A549 (cell line): ENCODE results near the gene ANKRD13D.

ENCODE experiments used
- CBX8 ChIP-seq: fragments of 200-600 bp; sonication (generic); IDR thresholded peaks from 2 replicates; pipeline ENCODE4 v1.6.1; 2016
- CHD2 ChIP-seq: fragments of 150-350 bp; IDR thresholded peaks from 2 replicates; pipeline ENCODE4 v1.6.1; 2014; ENCODE audit warnings: low read length; ENCODE audit not compliant: partially characterized antibody
- CTCF ChIP-seq: fragments of >200 bp; sonication (Bioruptor Twin); formaldehyde crosslinking; IDR thresholded peaks from 3 replicates; pipeline ENCODE4 v1.5.1; 2016
- FOSL2 ChIP-seq, 2 experiments: fragments of 450-650 bp in 1 of 2; fragments of >200 bp in 1 of 2; sonication (Bioruptor Twin) in 1 of 2; formaldehyde crosslinking; IDR thresholded peaks; 2 replicates each; pipeline versions ENCODE4 v1.5.0 to v1.6.1; 2016 to 2020; ENCODE audit warnings: mild to moderate bottlenecking in 1 of 2, moderate library complexity in 1 of 2
- JUN ChIP-seq, 2 experiments: fragments of >200 bp; sonication (Bioruptor Twin); formaldehyde crosslinking; IDR thresholded peaks; 2 replicates in 1 of 2; 3 replicates in 1 of 2; pipeline ENCODE4 v1.6.1; 2016 to 2017
- MAX ChIP-seq: IDR thresholded peaks from 2 replicates; pipeline ENCODE4 v1.6.1; 2012
- MAZ ChIP-seq: fragments of 150-350 bp; IDR thresholded peaks from 2 replicates; pipeline ENCODE4 v1.6.1; 2014; ENCODE audit warnings: antibody characterized with exemption, low read depth, low read length, borderline replicate concordance
- MYC ChIP-seq: IDR thresholded peaks from 2 replicates; pipeline ENCODE4 v1.6.1; 2012; ENCODE audit warnings: mild to moderate bottlenecking, inconsistent platforms, low read length, improper control_type of control experiment, borderline replicate concordance
- POLR2A ChIP-seq: IDR thresholded peaks from 2 replicates; pipeline ENCODE4 v1.6.1; 2012; ENCODE audit warnings: mild to moderate bottlenecking, low read length
- RAD21 ChIP-seq, 2 experiments: fragments of >200 bp in 1 of 2; sonication (Bioruptor Twin) in 1 of 2; formaldehyde crosslinking in 1 of 2; IDR thresholded peaks in 1 of 2; conservative IDR thresholded peaks in 1 of 2; 2 replicates in 1 of 2; 3 replicates in 1 of 2; pipeline ENCODE4 v1.6.1; 2012 to 2018; ENCODE audit warnings: inconsistent platforms in 1 of 2
- RNF2 ChIP-seq: fragments of 200-600 bp; sonication (generic); IDR thresholded peaks from 2 replicates; pipeline ENCODE4 v1.6.1; 2016; ENCODE audit warnings: low read depth, mild to moderate bottlenecking, antibody characterized with exemption, moderate library complexity, borderline replicate concordance
- TF ChIP-seq, protein P1 (sequence below): IDR thresholded peaks from 2 replicates; pipeline ENCODE4 v1.6.1; 2012
- TF ChIP-seq, protein P2 (sequence below): fragments of 450-650 bp; IDR thresholded peaks from 2 replicates; pipeline ENCODE4 v1.6.1; 2014; ENCODE audit warnings: antibody characterized with exemption
- TF ChIP-seq, protein P3 (sequence below): fragments of 150-350 bp; IDR thresholded peaks from 2 replicates; pipeline ENCODE4 v1.6.1; 2014; ENCODE audit warnings: low read depth, mild to moderate bottlenecking, low read length

GRCh38 chr11:67271541-67272284 lies 17.4 kb upstream of the ANKRD13D start:
- TF ChIP-seq CTCF (no peak), CHD2 (no peak), MYC (no peak), CBX8 (no peak), MAZ (no peak), POLR2A (no peak), JUN (IDR thresholded peaks at IDR 0.05) (no peak), MAX (no peak), RNF2 (no peak), FOSL2 (IDR thresholded peaks at IDR 0.05) (no peak), FOSL2 (CRISPR knock-in tag; IDR thresholded peaks at IDR 0.05) (no peak), RAD21 (conservative IDR thresholded peaks at IDR 0.05 in 1 of 2, IDR thresholded peaks at IDR 0.05 in 1 of 2) (no peak)
- TF ChIP-seq, protein P1, sequence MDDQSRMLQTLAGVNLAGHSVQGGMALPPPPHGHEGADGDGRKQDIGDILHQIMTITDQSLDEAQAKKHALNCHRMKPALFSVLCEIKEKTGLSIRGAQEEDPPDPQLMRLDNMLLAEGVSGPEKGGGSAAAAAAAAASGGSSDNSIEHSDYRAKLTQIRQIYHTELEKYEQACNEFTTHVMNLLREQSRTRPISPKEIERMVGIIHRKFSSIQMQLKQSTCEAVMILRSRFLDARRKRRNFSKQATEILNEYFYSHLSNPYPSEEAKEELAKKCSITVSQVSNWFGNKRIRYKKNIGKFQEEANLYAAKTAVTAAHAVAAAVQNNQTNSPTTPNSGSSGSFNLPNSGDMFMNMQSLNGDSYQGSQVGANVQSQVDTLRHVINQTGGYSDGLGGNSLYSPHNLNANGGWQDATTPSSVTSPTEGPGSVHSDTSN, result no peak
- TF ChIP-seq, protein P2, sequence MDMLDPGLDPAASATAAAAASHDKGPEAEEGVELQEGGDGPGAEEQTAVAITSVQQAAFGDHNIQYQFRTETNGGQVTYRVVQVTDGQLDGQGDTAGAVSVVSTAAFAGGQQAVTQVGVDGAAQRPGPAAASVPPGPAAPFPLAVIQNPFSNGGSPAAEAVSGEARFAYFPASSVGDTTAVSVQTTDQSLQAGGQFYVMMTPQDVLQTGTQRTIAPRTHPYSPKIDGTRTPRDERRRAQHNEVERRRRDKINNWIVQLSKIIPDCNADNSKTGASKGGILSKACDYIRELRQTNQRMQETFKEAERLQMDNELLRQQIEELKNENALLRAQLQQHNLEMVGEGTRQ, result no peak
- TF ChIP-seq, protein P3, sequence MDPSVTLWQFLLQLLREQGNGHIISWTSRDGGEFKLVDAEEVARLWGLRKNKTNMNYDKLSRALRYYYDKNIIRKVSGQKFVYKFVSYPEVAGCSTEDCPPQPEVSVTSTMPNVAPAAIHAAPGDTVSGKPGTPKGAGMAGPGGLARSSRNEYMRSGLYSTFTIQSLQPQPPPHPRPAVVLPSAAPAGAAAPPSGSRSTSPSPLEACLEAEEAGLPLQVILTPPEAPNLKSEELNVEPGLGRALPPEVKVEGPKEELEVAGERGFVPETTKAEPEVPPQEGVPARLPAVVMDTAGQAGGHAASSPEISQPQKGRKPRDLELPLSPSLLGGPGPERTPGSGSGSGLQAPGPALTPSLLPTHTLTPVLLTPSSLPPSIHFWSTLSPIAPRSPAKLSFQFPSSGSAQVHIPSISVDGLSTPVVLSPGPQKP, result no peak
